GM19239 (cell line): ENCODE data around the gene SLC19A1.
"Not testable (repeated sequence)": the region's sequence is repeated elsewhere in the genome, so short reads cannot be mapped to it uniquely, and the experiment has no call there.

Experiments used
- DNase-seq: peaks from one replicate; pipeline ENCODE4 v3.0.0; 2011; ENCODE audit warnings: low spot score; ENCODE audit not compliant: insufficient read length
- FAIRE-seq: peaks from 2 replicates; lab custom pipeline; 2011; peaks lifted over from hg19 to GRCh38; lab: Jason Lieb, UNC

The SLC19A1 gene

GRCh38 chr21:45509566-45510465 lies 32.4 kb downstream of the SLC19A1 start:
- FAIRE-seq (no peak), DNase-seq (no peak)

- FAIRE-seq = no peak
- no peak for DNase-seq
These were observed 33.4 kb downstream of the SLC19A1 start for GRCh38 chr21:45508607-45509565.

GRCh38 chr21:45507888-45508508 lies 34.2 kb downstream of the SLC19A1 start:
- FAIRE-seq (no peak), DNase-seq (no peak)

- no peak for DNase-seq
- no peak for FAIRE-seq
These were observed 34.7 kb downstream of the SLC19A1 start for GRCh38 chr21:45507523-45507875.

- DNase-seq = no peak
- no peak for FAIRE-seq
These were observed 35.3 kb downstream of the SLC19A1 start for GRCh38 chr21:45506836-45507522.

GRCh38 chr21:45506241-45506817 lies 35.9 kb downstream of the SLC19A1 start:
- DNase-seq (no peak), FAIRE-seq (no peak)

- FAIRE-seq (no peak), DNase-seq (no peak)
These were observed 36.7 kb downstream of the SLC19A1 start for GRCh38 chr21:45505416-45506021.

GRCh38 chr21:45504516-45505415 lies 37.5 kb downstream of the SLC19A1 start:
- DNase-seq (no peak), FAIRE-seq (no peak)

GRCh38 chr21:45504021-45504515 lies 38.2 kb downstream of the SLC19A1 start:
- no peak for FAIRE-seq
- DNase-seq = no peak

GRCh38 chr21:45503226-45503625 lies 39.0 kb downstream of the SLC19A1 start:
- DNase-seq, FAIRE-seq: not testable (repeated sequence)

GRCh38 chr21:45502600-45502999 lies 39.6 kb downstream of the SLC19A1 start:
- no peak for DNase-seq
- no peak for FAIRE-seq

- FAIRE-seq = no peak
- DNase-seq = no peak
These were observed 40.3 kb downstream of the SLC19A1 start for GRCh38 chr21:45502006-45502345.

GRCh38 chr21:45501081-45502005 lies 40.9 kb downstream of the SLC19A1 start:
- FAIRE-seq, DNase-seq: not testable (repeated sequence)

- DNase-seq (no peak), FAIRE-seq (no peak)
These were observed 42.2 kb downstream of the SLC19A1 start for GRCh38 chr21:45499970-45500577.

- no peak for FAIRE-seq
These were observed 43.0 kb downstream of the SLC19A1 start for GRCh38 chr21:45499201-45499750.

GRCh38 chr21:45498646-45499000 lies 43.6 kb downstream of the SLC19A1 start:
- FAIRE-seq = no peak

More at GRCh38 chr21:45499201-45499750, 43.0 kb downstream of the SLC19A1 start:
- no peak for DNase-seq

More at GRCh38 chr21:45498646-45499000, 43.6 kb downstream of the SLC19A1 start:
- DNase-seq = no peak
